Parathyroid adenoma (tissue), 2 donors: ENCODE data around the gene SMARCE1.

Source experiments
- H2AFZ ChIP-seq: fragments of 300-600 bp; sonication (generic); one replicate; pipeline ENCODE4 v1.7.0; 2017; ENCODE audit warnings: antibody characterized with exemption, mild to moderate bottlenecking
- H3K27ac ChIP-seq: fragments of 300-600 bp; sonication (generic); one replicate; pipeline ENCODE4 v1.7.0; 2017
- H3K27me3 ChIP-seq: fragments of 300-600 bp; sonication (generic); one replicate; pipeline ENCODE4 v1.7.0; 2017; ENCODE audit warnings: low read length; ENCODE audit not compliant: control insufficient read depth, insufficient read depth
- H3K36me3 ChIP-seq: fragments of 300-600 bp; sonication (generic); one replicate; pipeline ENCODE4 v1.7.0; 2017; ENCODE audit warnings: low read length; ENCODE audit not compliant: control insufficient read depth, insufficient read depth
- H3K4me1 ChIP-seq: fragments of 300-600 bp; sonication (generic); one replicate; pipeline ENCODE4 v1.7.0; 2017; ENCODE audit warnings: control low read depth
- H3K4me2 ChIP-seq: fragments of 300-600 bp; sonication (generic); one replicate; pipeline ENCODE4 v1.7.0; 2017; ENCODE audit warnings: low read length
- H3K4me3 ChIP-seq: fragments of 300-600 bp; sonication (generic); one replicate; pipeline ENCODE4 v1.7.0; 2017; ENCODE audit warnings: low read depth, low read length
- H3K79me2 ChIP-seq: fragments of 300-600 bp; sonication (generic); one replicate; pipeline ENCODE4 v1.7.0; 2017; ENCODE audit warnings: control low read depth
- H3K9ac ChIP-seq: fragments of 300-600 bp; sonication (generic); one replicate; pipeline ENCODE4 v1.7.0; 2017; ENCODE audit warnings: mild to moderate bottlenecking
- H3K9me3 ChIP-seq: fragments of 300-600 bp; sonication (generic); one replicate; pipeline ENCODE4 v1.7.0; 2017; ENCODE audit warnings: low read length; ENCODE audit not compliant: control insufficient read depth
- CTCF ChIP-seq: fragments of 300-600 bp; sonication (generic); IDR thresholded peaks from one replicate; pipeline ENCODE4 v1.7.0; 2017; ENCODE audit warnings: antibody characterized with exemption, mild to moderate bottlenecking
- donor health status: primary hyperparathyroidism.

SMARCE1 gene

GRCh38 chr17:40623419-40624210 is 24.0 kb downstream of the SMARCE1 start:
- no peak overlapping the region for H3K9ac ChIP-seq
- H3K4me3 ChIP-seq: no peak overlapping the region
- H2AFZ ChIP-seq: no peak overlapping the region
- no peak for TF ChIP-seq CTCF
- H3K27me3 ChIP-seq: no peaks in the 10 kb centered on the region
- H3K79me2 ChIP-seq: no peaks in the 10 kb centered on the region
- H3K27ac ChIP-seq: no peak overlapping the region
- H3K9me3 ChIP-seq: no peaks in the 10 kb centered on the region
- H3K4me2 ChIP-seq: no peak overlapping the region
- H3K4me1 ChIP-seq: no peaks in the 10 kb centered on the region
- H3K36me3 ChIP-seq: no peaks in the 10 kb centered on the region

- no peaks in the 10 kb centered on the region for H3K4me1 ChIP-seq
- H3K9me3 ChIP-seq: no peaks in the 10 kb centered on the region
- no peak overlapping the region for H2AFZ ChIP-seq
- no peak overlapping the region for H3K9ac ChIP-seq
- no peaks in the 10 kb centered on the region for H3K79me2 ChIP-seq
- no peaks in the 10 kb centered on the region for H3K36me3 ChIP-seq
- H3K4me3 ChIP-seq: no peak overlapping the region
- H3K27ac ChIP-seq: no peak overlapping the region
- no peak for TF ChIP-seq CTCF
- H3K4me2 ChIP-seq: no peak overlapping the region
- no peaks in the 10 kb centered on the region for H3K27me3 ChIP-seq
Measured at GRCh38 chr17:40622509-40622928, 25.1 kb downstream of the SMARCE1 start.

GRCh38 chr17:40621578-40621977 is 26.0 kb downstream of the SMARCE1 start:
- H3K9me3 ChIP-seq: no peaks in the 10 kb centered on the region
- no peak overlapping the region for H2AFZ ChIP-seq
- H3K4me1 ChIP-seq: no peaks in the 10 kb centered on the region
- no peak overlapping the region for H3K27ac ChIP-seq
- no peaks in the 10 kb centered on the region for H3K27me3 ChIP-seq
- H3K79me2 ChIP-seq: no peaks in the 10 kb centered on the region
- no peak for TF ChIP-seq CTCF
- H3K4me3 ChIP-seq: no peak overlapping the region
- no peak overlapping the region for H3K4me2 ChIP-seq
- H3K9ac ChIP-seq: no peak overlapping the region
- H3K36me3 ChIP-seq: no peaks in the 10 kb centered on the region

GRCh38 chr17:40621019-40621418 is 26.6 kb downstream of the SMARCE1 start:
- Histone ChIP-seq H3K4me3 (no peak overlapping the region), H2AFZ (no peak overlapping the region), H3K9me3 (no peaks in the 10 kb centered on the region), H3K36me3 (no peaks in the 10 kb centered on the region), H3K27me3 (no peaks in the 10 kb centered on the region), H3K79me2 (no peaks in the 10 kb centered on the region), H3K4me2 (no peak overlapping the region), H3K9ac (no peak overlapping the region), H3K27ac (no peak overlapping the region), H3K4me1 (no peaks in the 10 kb centered on the region)
- no peak for TF ChIP-seq CTCF
